ENCODE measurements around the gene CDH22. TPM values are rescaled to one million over a fixed set of nuclear protein-coding genes. Genes with fewer than 3 reads are reported as not detected.

CDH22 gene
- total and polyA plus RNA-seq, 4 experiments from 2014 or later: not detected

- Mint-ChIP-seq H3K9me3 (peaks cover 0 to 2% (median 0%) of the 10 kb centered on the region in 8 donors), H3K36me3 (no peaks in the 10 kb centered on the region), H3K27ac (peak overlapping the region in 2 of 7 donors; percentile 7 to 26), H3K4me3 (peak overlapping the region in 7 of 8 donors; percentile 35 to 77 (median 65)), H3K4me1 (peaks cover 10 to 26% (median 16%) of the 10 kb centered on the region in 4 donors), H3K27me3 (peaks cover 56 to 68% of the 10 kb centered on the region in 2 donors)
- Histone ChIP-seq H3K4me3 (ENCODE audit: low read length in 2 of 2) (no peak overlapping the region), H3K4me1 (ENCODE audit: insufficient read depth, low read length) (peaks cover 17% of the 10 kb centered on the region), H3K27ac (ENCODE audit: low read depth, low read length) (no peak overlapping the region), H3K9me3 (ENCODE audit: control insufficient read depth in 1 of 2, low read length in 2 of 2) (no peaks in the 10 kb centered on the region), H3K27me3 (ENCODE audit: insufficient read depth, low read length) (peaks cover 57% of the 10 kb centered on the region), H3K36me3 (ENCODE audit: insufficient read depth, low read length) (no peaks in the 10 kb centered on the region)
- ChIA-PET POLR2A (ENCODE audit: partially characterized antibody) (no interaction called here), CTCF (ENCODE audit: partially characterized antibody) (no interaction called here)
- intact Hi-C loops (cut with micrococcal nuclease): loop anchor here (5.0 kb wide), 4 partner anchors 37 to 288 kb away; no protein-coding TSS in a partner anchor
- no peak for DNase-seq
Observed at GRCh38 chr20:46309945-46310344, 1.6 kb upstream of the CDH22 start.

GRCh38 chr20:46307999-46308257 lies 370 bp downstream of the CDH22 start:
- no peak overlapping the region for H3K27ac Mint-ChIP-seq
- intact Hi-C loops (cut with micrococcal nuclease): loop anchor here (1.0 to 5.0 kb wide), 6 partner anchors 39 to 286 kb away; no protein-coding TSS in a partner anchor
- H3K27me3 ChIP-seq (ENCODE audit: insufficient read depth, low read length): peaks cover 45% of the 10 kb centered on the region

GRCh38 chr20:46307139-46307998 lies 929 bp downstream of the CDH22 start:
- Mint-ChIP-seq H3K4me1 (peaks cover 8 to 26% (median 16%) of the 10 kb centered on the region in 4 donors), H3K27ac (no peak overlapping the region), H3K27me3 (peaks cover 42 to 68% of the 10 kb centered on the region in 2 donors), H3K36me3 (no peaks in the 10 kb centered on the region), H3K4me3 (peak overlapping the region; percentile 57 to 86 (median 74)), H3K9me3 (peaks cover 0 to 2% (median 0%) of the 10 kb centered on the region in 8 donors)
- ChIA-PET POLR2A (ENCODE audit: partially characterized antibody) (interaction anchor here (1.1 to 1.7 kb wide), 3 partner anchors 56 to 99 kb away, joined by 3 to 5 read pairs (median 3); partner anchors contain the start of gene ELMO2), CTCF (ENCODE audit: partially characterized antibody) (interaction anchor here (0.8 to 1.3 kb wide), 8 partner anchors 17 to 131 kb away, joined by 3 to 12 read pairs (median 3); no protein-coding TSS in a partner anchor)
- Histone ChIP-seq H3K27ac (ENCODE audit: low read depth, low read length) (no peak overlapping the region), H3K27me3 (ENCODE audit: insufficient read depth, low read length) (peaks cover 42% of the 10 kb centered on the region), H3K4me1 (ENCODE audit: insufficient read depth, low read length) (peaks cover 12% of the 10 kb centered on the region), H3K4me3 (ENCODE audit: low read length in 2 of 2) (peak overlapping the region in 1 of 2 donors; percentile 38), H3K9me3 (ENCODE audit: control insufficient read depth in 1 of 2, low read length in 2 of 2) (no peaks in the 10 kb centered on the region), H3K36me3 (ENCODE audit: insufficient read depth, low read length) (no peaks in the 10 kb centered on the region)
- peak; percentile 73 to 78 (median 76) for DNase-seq
- intact Hi-C loops (cut with micrococcal nuclease): loop anchor here (1.0 to 5.0 kb wide), 6 partner anchors 40 to 285 kb away; no protein-coding TSS in a partner anchor

More at GRCh38 chr20:46307999-46308257, 370 bp downstream of the CDH22 start:
- Histone ChIP-seq H3K36me3 (ENCODE audit: insufficient read depth, low read length) (no peaks in the 10 kb centered on the region), H3K9me3 (ENCODE audit: control insufficient read depth in 1 of 2, low read length in 2 of 2) (no peaks in the 10 kb centered on the region), H3K27ac (ENCODE audit: low read depth, low read length) (no peak overlapping the region), H3K4me1 (ENCODE audit: insufficient read depth, low read length) (peaks cover 17% of the 10 kb centered on the region), H3K4me3 (ENCODE audit: low read length in 2 of 2) (peak overlapping the region in 1 of 2 donors; percentile 32)
- DNase-seq: no peak
- ChIA-PET POLR2A (ENCODE audit: partially characterized antibody) (interaction anchor here (1.1 to 1.7 kb wide), 3 partner anchors 56 to 99 kb away, joined by 3 to 5 read pairs (median 3); partner anchors contain the start of gene ELMO2), CTCF (ENCODE audit: partially characterized antibody) (interaction anchor here (1.0 to 1.3 kb wide), 2 partner anchors 95 to 99 kb away, joined by 3 read pairs; no protein-coding TSS in a partner anchor)
- H3K4me1 Mint-ChIP-seq: peaks cover 9 to 26% (median 16%) of the 10 kb centered on the region in 4 donors
- peaks cover 0 to 2% (median 0%) of the 10 kb centered on the region in 8 donors for H3K9me3 Mint-ChIP-seq
- no peaks in the 10 kb centered on the region for H3K36me3 Mint-ChIP-seq
- H3K4me3 Mint-ChIP-seq: no peak overlapping the region
- H3K27me3 Mint-ChIP-seq: peaks cover 44 to 64% of the 10 kb centered on the region in 2 donors

GRCh38 chr20:46306743-46307138 lies 1.6 kb downstream of the CDH22 start:
- CTCF ChIA-PET (ENCODE audit: partially characterized antibody): interaction anchor here (0.8 to 1.3 kb wide), 6 partner anchors 16 to 131 kb away, joined by 3 to 12 read pairs (median 4); no protein-coding TSS in a partner anchor
- Mint-ChIP-seq H3K27ac (peak overlapping the region in 1 of 7 donors; percentile 51), H3K4me1 (peaks cover 4 to 22% (median 11%) of the 10 kb centered on the region in 4 donors), H3K36me3 (no peaks in the 10 kb centered on the region), H3K4me3 (peak overlapping the region; percentile 62 to 86 (median 76)), H3K27me3 (peaks cover 37 to 68% of the 10 kb centered on the region in 2 donors), H3K9me3 (peaks cover 0 to 2% (median 0%) of the 10 kb centered on the region in 8 donors)
- peaks cover 37% of the 10 kb centered on the region for H3K27me3 ChIP-seq (ENCODE audit: insufficient read depth, low read length)
- H3K4me3 ChIP-seq (ENCODE audit: low read length in 2 of 2): no peak overlapping the region
- H3K4me1 ChIP-seq (ENCODE audit: insufficient read depth, low read length): peaks cover 6% of the 10 kb centered on the region
- no peak for DNase-seq
- no peaks in the 10 kb centered on the region for H3K36me3 ChIP-seq (ENCODE audit: insufficient read depth, low read length)
- POLR2A ChIA-PET (ENCODE audit: partially characterized antibody): interaction anchor here (1.3 to 1.7 kb wide), 2 partner anchors 93 to 100 kb away, joined by 3 to 5 read pairs; partner anchors contain the start of gene ELMO2
- intact Hi-C loops (cut with micrococcal nuclease): loop anchor here (1.0 to 5.0 kb wide), 6 partner anchors 41 to 284 kb away; no protein-coding TSS in a partner anchor
- no peaks in the 10 kb centered on the region for H3K9me3 ChIP-seq (ENCODE audit: control insufficient read depth in 1 of 2, low read length in 2 of 2)
- no peak overlapping the region for H3K27ac ChIP-seq (ENCODE audit: low read depth, low read length)

GRCh38 chr20:46305973-46306360 lies 2.3 kb downstream of the CDH22 start:
- H3K36me3 Mint-ChIP-seq: no peaks in the 10 kb centered on the region
- H3K9me3 Mint-ChIP-seq: peaks cover 0 to 2% (median 0%) of the 10 kb centered on the region in 8 donors
- H3K4me1 Mint-ChIP-seq: peaks cover 4 to 16% (median 9%) of the 10 kb centered on the region in 4 donors
- peak overlapping the region in 3 of 8 donors; percentile 15 to 53 (median 40) for H3K4me3 Mint-ChIP-seq
- CTCF ChIA-PET (ENCODE audit: partially characterized antibody): interaction anchor here (0.9 to 1.9 kb wide), 5 partner anchors 16 to 179 kb away, joined by 3 to 9 read pairs (median 4); no protein-coding TSS in a partner anchor
- no peak overlapping the region for H3K4me3 ChIP-seq (ENCODE audit: low read length in 2 of 2)
- H3K27me3 ChIP-seq (ENCODE audit: insufficient read depth, low read length): peaks cover 37% of the 10 kb centered on the region
- no peaks in the 10 kb centered on the region for H3K9me3 ChIP-seq (ENCODE audit: control insufficient read depth in 1 of 2, low read length in 2 of 2)
- H3K27me3 Mint-ChIP-seq: peaks cover 35 to 62% of the 10 kb centered on the region in 2 donors
- H3K4me1 ChIP-seq (ENCODE audit: insufficient read depth, low read length): peaks cover 5% of the 10 kb centered on the region
- intact Hi-C loops (cut with micrococcal nuclease): loop anchor here (5.0 kb wide), 4 partner anchors 41 to 284 kb away; no protein-coding TSS in a partner anchor
- POLR2A ChIA-PET (ENCODE audit: partially characterized antibody): no interaction called here
- H3K27ac Mint-ChIP-seq: no peak overlapping the region
- no peak overlapping the region for H3K27ac ChIP-seq (ENCODE audit: low read depth, low read length)
- no peak for DNase-seq
- no peaks in the 10 kb centered on the region for H3K36me3 ChIP-seq (ENCODE audit: insufficient read depth, low read length)

GRCh38 chr20:46305331-46305972 lies 2.8 kb downstream of the CDH22 start:
- peaks cover 0 to 2% (median 0%) of the 10 kb centered on the region in 8 donors for H3K9me3 Mint-ChIP-seq
- H3K27ac ChIP-seq (ENCODE audit: low read depth, low read length): no peak overlapping the region
- ChIA-PET POLR2A (ENCODE audit: partially characterized antibody) (interaction anchor here (1.1 kb wide), 1 partner anchor 59 kb away, joined by 3 read pairs; no protein-coding TSS in a partner anchor), CTCF (ENCODE audit: partially characterized antibody) (interaction anchor here (0.9 to 1.9 kb wide), 6 partner anchors 15 to 180 kb away, joined by 3 to 9 read pairs (median 4); no protein-coding TSS in a partner anchor)
- H3K36me3 ChIP-seq (ENCODE audit: insufficient read depth, low read length): no peaks in the 10 kb centered on the region
- intact Hi-C loops (cut with micrococcal nuclease): loop anchor here (5.0 kb wide), 4 partner anchors 42 to 283 kb away; no protein-coding TSS in a partner anchor
- no peak for DNase-seq
- H3K4me3 Mint-ChIP-seq: peak overlapping the region in 3 of 8 donors; percentile 15 to 53 (median 40)
- H3K4me1 ChIP-seq (ENCODE audit: insufficient read depth, low read length): peaks cover 5% of the 10 kb centered on the region
- H3K27me3 Mint-ChIP-seq: peaks cover 31 to 57% of the 10 kb centered on the region in 2 donors
- no peaks in the 10 kb centered on the region for H3K36me3 Mint-ChIP-seq
- H3K27ac Mint-ChIP-seq: no peak overlapping the region
- H3K4me3 ChIP-seq (ENCODE audit: low read length in 2 of 2): no peak overlapping the region
- H3K27me3 ChIP-seq (ENCODE audit: insufficient read depth, low read length): peaks cover 35% of the 10 kb centered on the region
- H3K9me3 ChIP-seq (ENCODE audit: control insufficient read depth in 1 of 2, low read length in 2 of 2): no peaks in the 10 kb centered on the region
- H3K4me1 Mint-ChIP-seq: peaks cover 4 to 16% (median 9%) of the 10 kb centered on the region in 4 donors
